NCI-H146 treated with DMSO at 0.1 percent for 48 hours (cell line): ENCODE measurements around the gene CNTNAP2.
A peak's percentile ranks its signal among the peaks of the same experiment; 100 is the strongest.

Experiments
- DNase-seq: peaks from one replicate; lab custom pipeline; 2025; ENCODE audit not compliant: unreplicated experiment; lab: John Stamatoyannopoulos, UW

Gene CNTNAP2

GRCh38 chr7:147305827-147306226 lies 1189.2 kb downstream of the CNTNAP2 start:
- no peak for DNase-seq

DNA sequence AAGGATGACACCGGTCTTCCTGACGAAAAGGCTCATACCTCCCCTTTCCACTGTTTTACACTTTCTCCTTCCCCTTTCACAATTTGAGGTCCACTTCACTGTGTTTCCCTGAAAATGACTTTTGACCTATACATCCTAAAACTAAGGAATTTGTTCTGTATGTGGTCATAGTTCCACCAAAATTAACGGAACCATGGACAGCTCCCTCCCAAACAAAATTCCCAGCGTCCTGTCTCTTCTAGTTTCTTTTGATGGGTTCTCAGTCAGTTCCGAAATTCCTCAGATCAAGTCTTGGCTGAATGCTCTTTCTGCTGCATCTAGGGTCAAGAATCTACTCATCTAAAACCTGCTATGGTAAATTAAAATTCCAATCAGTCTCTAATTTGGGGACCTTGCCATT lies 1191.9 kb downstream of the CNTNAP2 start:
- no peak for DNase-seq

GRCh38 chr7:147311336-147311735 lies 1194.7 kb downstream of the CNTNAP2 start:
- no peak for DNase-seq

DNA sequence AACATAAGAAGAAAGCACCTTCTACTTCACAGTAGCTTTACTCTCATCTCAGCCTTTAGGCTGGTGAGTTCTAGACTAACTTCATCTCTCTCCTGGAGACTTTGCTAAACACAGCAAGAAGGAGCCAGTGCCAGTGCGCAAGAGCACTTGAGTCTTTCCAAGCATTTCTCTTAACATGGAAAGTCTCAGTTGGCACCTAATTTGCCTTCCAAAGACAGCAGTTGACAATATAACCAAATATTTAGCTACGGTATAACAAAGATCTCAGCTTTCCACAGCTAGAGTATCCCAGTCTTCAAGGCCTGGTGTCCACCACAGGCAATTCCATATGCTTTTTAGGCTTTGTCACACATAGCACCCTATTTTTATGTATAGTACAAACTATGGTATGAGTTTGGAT lies 1204.9 kb downstream of the CNTNAP2 start:
- DNase-seq, result no peak

DNA sequence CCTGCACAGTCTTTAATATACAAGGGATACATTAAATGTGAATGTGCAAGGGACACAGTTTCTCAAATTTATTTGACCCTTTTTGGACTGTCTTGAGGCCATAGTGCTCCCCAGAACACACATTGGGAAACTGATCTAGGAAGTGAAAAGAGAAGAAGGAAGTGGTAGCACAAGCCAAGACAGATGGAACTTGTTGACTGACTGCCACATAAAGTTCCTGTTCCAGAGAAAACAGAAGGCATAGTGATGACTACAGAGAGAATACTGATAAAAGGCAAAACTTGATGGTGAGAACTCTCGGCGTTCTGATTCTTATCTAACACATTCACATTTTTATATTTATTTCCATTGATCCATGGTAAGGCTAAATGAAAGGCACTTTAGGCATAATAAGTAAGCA lies 1216.4 kb downstream of the CNTNAP2 start:
- no peak for DNase-seq

DNA sequence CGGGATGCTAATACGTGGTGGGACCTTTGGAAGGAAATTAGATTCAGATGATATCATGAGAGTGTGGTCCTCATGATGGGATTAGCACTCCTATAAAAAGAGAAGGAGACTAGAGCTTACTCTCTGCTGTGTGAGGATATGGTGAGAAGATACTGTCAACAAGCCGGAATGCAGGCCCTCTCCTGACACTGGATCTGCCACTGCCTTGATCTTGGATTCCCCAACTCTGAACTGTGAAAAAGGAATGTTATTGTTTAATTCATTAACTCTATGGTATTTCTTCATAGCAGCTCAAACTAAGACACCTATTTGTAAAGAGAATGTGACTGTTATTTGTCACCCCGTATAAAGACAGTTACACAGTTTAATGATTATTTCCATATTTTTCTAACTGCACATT lies 1246.5 kb downstream of the CNTNAP2 start:
- DNase-seq, result no peak

DNA sequence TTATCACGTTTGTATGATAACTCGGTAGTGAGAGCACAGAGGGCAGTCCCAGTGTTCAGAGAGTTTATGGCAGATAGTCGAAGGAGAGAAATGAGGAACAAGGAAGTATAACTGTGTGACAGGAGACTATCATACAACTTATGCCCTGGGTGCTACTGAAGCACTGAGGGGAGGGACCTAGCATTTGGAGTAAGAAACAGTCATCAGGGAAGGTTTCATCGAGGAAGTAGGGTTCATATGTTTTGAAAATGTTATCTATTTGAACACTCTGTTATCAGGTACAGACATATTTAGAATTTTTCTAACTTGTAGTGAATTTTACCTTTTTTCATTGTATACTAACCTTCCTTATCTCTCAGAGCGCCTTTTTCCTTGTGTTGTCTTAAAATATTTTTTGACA lies 1259.6 kb downstream of the CNTNAP2 start:
- no peak for DNase-seq

DNA sequence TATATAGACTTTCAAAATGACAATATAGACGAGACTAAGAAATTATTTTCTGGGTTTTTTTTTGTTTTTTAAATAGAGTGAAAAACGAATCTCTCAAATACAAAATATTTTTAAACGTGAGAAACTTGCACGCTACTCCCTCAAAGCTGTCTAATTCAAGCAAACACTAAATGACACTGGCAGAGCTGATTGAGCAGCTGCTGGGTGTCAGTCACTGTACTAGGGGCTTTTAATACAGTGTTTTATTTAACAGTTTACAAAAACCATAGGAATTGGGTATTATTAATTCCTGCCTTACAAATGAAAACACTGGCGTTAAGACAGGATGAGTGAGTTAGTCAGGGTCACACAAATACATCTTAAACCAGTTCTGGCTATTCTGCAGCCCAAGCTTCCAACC lies 1264.3 kb downstream of the CNTNAP2 start:
- no peak for DNase-seq

DNA sequence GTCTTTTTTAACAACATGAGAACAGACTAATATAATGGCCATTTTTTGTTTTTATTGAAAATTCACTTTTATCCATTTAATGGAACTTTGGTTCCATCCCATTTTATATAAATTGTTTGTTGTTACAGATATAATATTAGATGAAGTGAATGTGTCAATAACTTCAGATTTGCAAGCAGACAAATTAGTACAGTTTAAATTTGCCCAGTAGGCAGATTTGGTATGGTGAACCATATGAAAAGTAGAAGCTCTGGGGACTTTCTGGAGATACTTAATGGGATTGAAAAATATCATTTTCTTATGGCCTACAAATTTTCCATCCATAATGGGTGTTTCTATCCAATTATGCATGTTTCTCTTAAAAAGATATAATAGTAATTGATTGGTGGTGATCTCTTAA lies 1277.7 kb downstream of the CNTNAP2 start:
- DNase-seq, result no peak

DNA sequence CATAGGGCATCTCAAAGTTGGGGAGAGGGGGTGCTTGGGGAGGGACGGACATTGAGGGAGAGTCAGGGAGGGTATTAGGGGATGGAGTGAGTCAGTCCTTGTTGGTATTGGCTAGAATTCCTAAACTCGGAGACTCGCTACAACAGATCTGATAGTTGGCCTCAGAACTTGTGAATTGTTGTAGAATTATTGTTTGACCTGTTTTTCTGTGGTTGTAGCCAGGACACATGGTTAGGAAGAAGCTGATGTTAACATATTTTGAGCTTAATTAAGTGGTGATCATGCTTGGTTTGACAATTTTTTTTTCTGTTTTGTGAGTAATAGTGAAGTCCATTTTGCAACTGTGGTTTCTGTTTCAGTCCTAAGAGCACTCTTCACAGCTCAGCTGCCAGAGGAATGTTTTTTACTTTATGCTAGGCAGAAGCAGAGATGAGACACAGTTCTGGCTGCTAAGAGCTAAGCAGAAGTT lies 1283.7 kb downstream of the CNTNAP2 start:
- no peak for DNase-seq

- no peak for DNase-seq
These were observed 1284.3 kb downstream of the CNTNAP2 start for GRCh38 chr7:147400925-147401324.

DNA sequence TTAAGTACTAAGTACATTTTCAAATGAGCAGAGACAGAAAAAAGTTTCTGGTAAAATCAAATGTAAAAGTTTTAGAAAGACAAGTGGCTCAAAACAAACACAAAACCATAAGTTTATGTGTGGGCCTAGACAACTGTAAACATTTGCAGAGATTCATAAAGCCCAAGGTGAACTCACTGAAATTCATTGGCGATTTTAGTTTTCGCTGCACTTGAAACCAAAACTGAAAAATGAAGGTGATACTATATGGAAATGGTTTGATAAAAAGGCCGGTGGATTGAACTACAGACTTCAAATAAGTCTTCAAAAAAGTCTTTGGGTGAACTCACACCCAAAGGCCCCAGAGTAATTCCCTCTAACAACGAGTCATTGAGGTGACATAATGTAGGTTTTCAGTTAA lies 1289.0 kb downstream of the CNTNAP2 start:
- no peak for DNase-seq

DNA sequence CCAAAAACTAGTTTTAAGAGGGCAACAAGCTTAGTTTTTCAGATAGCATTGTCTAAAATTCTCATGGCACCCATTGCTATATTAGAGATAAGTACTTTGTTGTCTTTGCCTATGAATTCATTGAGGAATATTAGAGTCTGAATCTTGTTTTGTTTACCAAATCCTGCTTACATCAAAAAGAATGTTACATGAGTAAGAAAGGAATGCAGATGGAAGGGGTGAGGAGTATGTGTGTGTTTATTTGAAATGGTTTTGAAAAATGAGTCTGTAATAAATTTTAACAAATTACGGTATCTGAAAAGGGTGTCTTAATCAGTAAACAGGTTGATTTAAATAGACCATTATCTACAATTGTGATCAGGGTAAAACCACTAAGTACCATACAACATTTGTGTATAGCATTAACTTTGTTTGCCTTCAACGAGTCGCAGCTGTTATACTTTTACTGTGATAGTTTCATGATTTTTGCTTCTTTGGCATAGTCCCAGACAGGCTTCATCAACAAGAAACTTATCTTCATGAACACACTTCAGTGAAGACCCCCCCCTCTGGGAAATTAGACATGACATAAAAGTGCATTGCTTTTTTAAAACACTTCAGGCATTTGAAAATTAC lies 1290.0 kb downstream of the CNTNAP2 start:
- DNase-seq, result no peak

DNA sequence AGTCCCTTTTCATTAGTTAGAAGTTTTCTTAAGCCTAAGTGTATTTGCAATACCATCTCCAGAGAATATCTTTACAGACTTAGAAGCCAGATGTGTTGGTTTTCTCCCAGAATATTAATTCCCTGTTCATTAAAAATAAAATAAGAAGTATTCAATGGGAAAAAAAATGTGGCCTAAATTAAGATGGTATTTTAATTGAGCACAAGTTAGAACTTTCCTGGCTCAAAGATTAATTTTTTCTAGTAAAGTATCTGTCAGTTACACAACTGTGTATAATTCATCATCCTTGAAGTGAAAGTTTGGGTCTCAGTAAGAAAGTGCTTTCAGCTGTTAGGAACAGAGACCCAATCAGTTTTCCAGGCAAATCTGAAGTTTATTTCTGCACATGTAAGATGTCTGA lies 1294.5 kb downstream of the CNTNAP2 start:
- DNase-seq, result no peak

DNA sequence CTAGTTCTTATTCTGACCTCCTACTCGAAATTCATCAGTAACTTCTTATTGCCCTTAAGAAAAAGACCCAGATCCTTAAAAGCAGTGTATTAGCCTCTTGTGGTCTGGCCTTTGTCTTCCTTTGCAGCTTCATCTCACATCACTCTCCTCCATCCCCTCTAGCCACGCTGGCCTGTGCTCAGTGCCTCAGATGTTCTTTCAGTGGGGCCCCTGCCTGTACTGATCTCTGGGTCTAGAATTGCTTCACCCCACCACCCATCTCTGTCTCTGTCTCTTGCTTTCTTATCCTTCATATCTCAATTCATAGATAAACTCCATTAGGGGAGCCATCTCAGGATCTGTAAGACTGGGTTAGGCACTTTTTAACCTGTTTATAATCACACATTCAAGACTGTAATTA lies 1295.5 kb downstream of the CNTNAP2 start:
- DNase-seq, result no peak

DNA sequence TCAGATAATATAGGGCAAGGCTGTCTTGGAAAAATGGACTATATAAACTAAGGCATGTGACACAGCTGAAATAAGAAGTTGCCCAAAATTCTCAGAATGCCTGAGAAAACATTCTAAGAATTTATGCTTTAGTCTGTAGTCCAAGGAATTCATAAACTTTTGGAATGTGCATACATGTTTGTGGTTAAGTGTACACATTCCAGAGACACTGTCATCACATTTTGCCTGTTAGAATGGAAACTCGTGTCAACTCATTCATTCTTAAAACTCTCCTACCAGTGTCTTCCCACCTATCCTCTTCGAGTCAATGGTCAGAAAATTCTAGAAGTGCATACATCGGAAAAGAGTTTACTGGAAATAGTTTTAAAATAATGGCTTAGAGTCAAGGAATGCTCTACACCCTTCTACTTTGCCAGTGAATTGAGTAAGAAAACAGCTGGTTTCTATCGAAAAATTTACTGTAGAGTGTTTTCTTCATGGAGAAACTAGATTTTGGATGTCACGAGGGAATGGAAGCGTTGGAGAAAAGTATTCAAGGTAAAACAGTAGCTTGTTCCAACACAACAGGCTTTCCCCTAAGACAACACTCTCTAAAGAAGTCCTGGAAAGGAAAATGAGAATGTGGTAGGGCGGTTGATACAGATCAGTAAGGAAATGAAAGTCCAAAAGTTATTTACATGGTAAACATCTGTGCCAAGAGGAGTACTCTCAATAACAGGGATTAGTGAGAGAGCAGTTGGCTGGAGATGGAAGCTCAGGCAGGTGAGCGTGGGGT lies 1296.4 kb downstream of the CNTNAP2 start:
- no peak for DNase-seq

DNA sequence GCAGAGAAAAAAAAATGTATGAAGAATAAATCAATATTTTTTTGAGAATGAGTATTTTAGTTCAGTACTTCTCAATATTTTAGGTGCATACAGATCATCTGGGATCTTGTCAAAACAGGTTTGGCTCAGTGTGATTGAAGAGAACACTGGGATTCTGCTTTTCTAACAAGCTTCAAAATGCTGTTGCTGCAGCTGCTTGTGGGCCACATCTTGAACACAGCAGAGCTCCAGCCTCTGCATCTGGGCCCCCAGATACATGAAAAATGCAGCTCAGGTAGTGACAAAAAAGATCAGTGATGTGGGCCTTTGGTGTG lies 1296.9 kb downstream of the CNTNAP2 start:
- no peak for DNase-seq

DNA sequence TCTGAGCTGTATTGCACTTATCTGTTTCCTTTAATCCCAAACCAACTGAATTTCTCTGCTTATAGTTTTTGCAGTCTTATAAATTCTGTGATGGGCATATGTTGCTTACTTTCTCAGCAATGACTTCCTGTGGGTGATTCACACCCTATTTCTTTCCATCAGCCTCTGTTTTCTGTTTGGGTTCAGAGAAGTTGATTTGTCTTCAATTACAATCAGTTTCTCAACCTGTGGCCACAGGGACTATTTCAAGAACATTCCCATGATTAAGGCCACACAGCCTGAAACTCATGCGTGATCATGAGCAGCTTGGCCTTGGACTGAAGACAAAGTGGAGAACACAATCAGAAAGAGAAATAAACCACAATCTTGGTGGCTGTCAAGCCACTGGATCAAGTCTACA lies 1299.4 kb downstream of the CNTNAP2 start:
- no peak for DNase-seq

- peak; percentile 86 for DNase-seq
These were observed 1302.4 kb downstream of the CNTNAP2 start for GRCh38 chr7:147418966-147419365.

DNA sequence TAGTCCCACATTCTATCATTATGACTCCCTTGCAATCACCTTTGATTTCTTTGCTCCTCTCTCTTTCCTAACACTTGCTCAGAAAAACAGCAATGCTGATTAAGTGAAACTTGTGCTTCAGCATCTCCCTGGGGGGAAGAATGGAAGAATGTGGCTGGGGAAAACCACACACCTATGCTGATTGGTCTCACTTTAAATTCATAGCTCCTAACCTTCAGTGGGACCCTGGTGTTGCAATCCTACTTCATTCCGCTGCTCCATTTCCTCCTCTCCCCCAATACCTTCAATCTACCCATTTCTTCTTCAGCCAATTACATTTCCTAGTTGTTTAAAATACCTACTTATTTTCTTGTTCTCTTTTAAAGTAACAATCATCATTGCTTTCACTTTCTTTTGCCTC lies 1307.3 kb downstream of the CNTNAP2 start:
- DNase-seq, result no peak

- DNase-seq, result no peak
These were observed 1311.5 kb downstream of the CNTNAP2 start for GRCh38 chr7:147428075-147428474.

- DNase-seq, result no peak
These were observed 1313.4 kb downstream of the CNTNAP2 start for GRCh38 chr7:147429961-147430360.

DNA sequence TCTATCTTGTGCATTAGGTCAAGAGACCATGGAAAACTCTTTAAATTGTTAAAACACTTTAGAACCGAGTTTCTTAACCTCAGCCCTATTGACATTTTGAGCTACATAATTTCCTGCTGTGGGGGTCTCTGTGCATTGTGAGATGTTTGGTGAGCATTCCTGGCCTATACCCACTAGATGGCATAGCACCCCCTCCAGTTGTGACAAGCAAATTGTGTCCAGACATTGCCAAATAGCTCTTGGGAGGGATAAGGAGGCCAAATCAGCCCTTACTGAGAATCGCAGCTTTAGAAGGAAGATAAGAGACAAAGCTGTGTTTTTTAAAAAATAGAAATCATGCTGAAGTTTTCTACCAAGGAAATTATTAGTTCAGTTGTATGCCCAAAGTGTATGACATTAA lies 1315.5 kb downstream of the CNTNAP2 start:
- peak; percentile 47 for DNase-seq
